Activated CD8-positive, alpha-beta T cell treated with anti-CD3 and anti-CD28 coated beads for 36 hours (primary cell): Measurements from ENCODE around the gene ACER2. TPM values are rescaled to one million over a fixed set of nuclear protein-coding genes. Genes with fewer than 3 reads are reported as not detected.

ENCODE experiments used
- ATAC-seq: fragments of 200-7000 bp; cut with Tn5 transposase; one replicate; pipeline ENCODE4 v1.10.0; 2021; ENCODE audit warnings: mild to moderate bottlenecking, moderate library complexity
- CTCF ChIA-PET: fragments of 350-600 bp; sonication (Branson Sonifier 250); formaldehyde crosslinking; loops from one replicate; lab custom pipeline; 2021; ENCODE audit warnings: antibody characterized with exemption; lab: Charles Lee
- POLR2A ChIA-PET: fragments of 350-600 bp; sonication (Branson Sonifier 250); formaldehyde crosslinking; loops from one replicate; lab custom pipeline; 2021; ENCODE audit warnings: antibody characterized with exemption; lab: Charles Lee
- DNase-seq: peaks from one replicate; pipeline ENCODE4 v3.0.0-alpha.2; 2020
- H3K27ac Mint-ChIP-seq: one replicate; pipeline ENCODE4 v1.8.0; 2021; ENCODE audit warnings: mild to moderate bottlenecking, mixed read lengths
- H3K27me3 Mint-ChIP-seq: one replicate; pipeline ENCODE4 v1.8.0; 2021; ENCODE audit warnings: mixed read lengths
- H3K36me3 Mint-ChIP-seq: one replicate; pipeline ENCODE4 v1.8.0; 2021; ENCODE audit warnings: low read depth, mixed read lengths
- H3K4me1 Mint-ChIP-seq: one replicate; pipeline ENCODE4 v1.8.0; 2021; ENCODE audit warnings: low read depth, mixed read lengths
- H3K4me3 Mint-ChIP-seq: one replicate; pipeline ENCODE4 v1.8.0; 2021; ENCODE audit warnings: mild to moderate bottlenecking, moderate library complexity, mixed read lengths
- H3K9me3 Mint-ChIP-seq: one replicate; pipeline ENCODE4 v1.8.0; 2021; ENCODE audit warnings: mixed read lengths
- intact Hi-C: fragments of 100-400 bp; cut with micrococcal nuclease; formaldehyde crosslinking; loops from one replicate; pipeline ENCODE4 v1.10.0; 2022
- total RNA-seq, 2 experiments: library from RNA; stranded (reverse); gene quantifications; one replicate each; pipeline ENCODE4 v1.2.3, GENCODE V29; 2021
- TF ChIP-seq, protein P1 (sequence below): fragments of 200-600 bp; IDR thresholded peaks from one replicate; pipeline ENCODE4 v1.8.0; 2022; ENCODE audit warnings: antibody characterized with exemption, mild to moderate bottlenecking

ACER2 gene
- total RNA-seq, 2 experiments from 2014 or later: 1.2 to 1.4 TPM

DNA sequence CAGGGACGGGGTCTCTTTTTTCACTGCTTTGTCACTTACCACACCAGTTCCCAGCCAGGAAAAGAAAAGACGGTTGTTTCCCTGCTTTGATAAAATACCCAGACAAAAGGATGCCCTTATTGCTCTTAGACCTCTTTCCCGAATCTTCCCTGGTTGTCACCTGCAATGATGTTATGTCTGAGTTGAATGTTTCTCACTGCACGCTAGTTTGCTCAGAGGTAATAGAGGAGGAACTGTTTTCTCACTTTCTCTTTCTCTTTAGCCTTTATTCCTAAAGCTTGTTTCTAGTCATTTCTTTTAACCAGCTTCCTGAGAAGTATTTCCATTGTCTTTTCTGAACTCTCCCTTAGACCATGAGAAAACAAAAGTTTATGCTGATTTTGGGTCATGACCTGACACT, 32.9 kb downstream of the ACER2 start:
- ATAC-seq (peak; percentile 74), DNase-seq (no peak)
- CTCF ChIA-PET: interaction anchor here (1.6 to 3.4 kb wide), 3 partner anchors 15 to 23 kb away, joined by 3 to 23 read pairs (median 16); no protein-coding TSS in a partner anchor
- H3K27me3 Mint-ChIP-seq: no peaks in the 10 kb centered on the region
- no peaks in the 10 kb centered on the region for H3K9me3 Mint-ChIP-seq
- H3K27ac Mint-ChIP-seq: peak overlapping the region; percentile 64
- peaks cover 10% of the 10 kb centered on the region for H3K4me1 Mint-ChIP-seq
- POLR2A ChIA-PET: interaction anchor here (2.0 kb wide), 1 partner anchor 62 kb away, joined by 6 read pairs; the partner anchor contains the start of gene RPS6
- intact Hi-C loops: no loop called here
- TF ChIP-seq, protein P1, sequence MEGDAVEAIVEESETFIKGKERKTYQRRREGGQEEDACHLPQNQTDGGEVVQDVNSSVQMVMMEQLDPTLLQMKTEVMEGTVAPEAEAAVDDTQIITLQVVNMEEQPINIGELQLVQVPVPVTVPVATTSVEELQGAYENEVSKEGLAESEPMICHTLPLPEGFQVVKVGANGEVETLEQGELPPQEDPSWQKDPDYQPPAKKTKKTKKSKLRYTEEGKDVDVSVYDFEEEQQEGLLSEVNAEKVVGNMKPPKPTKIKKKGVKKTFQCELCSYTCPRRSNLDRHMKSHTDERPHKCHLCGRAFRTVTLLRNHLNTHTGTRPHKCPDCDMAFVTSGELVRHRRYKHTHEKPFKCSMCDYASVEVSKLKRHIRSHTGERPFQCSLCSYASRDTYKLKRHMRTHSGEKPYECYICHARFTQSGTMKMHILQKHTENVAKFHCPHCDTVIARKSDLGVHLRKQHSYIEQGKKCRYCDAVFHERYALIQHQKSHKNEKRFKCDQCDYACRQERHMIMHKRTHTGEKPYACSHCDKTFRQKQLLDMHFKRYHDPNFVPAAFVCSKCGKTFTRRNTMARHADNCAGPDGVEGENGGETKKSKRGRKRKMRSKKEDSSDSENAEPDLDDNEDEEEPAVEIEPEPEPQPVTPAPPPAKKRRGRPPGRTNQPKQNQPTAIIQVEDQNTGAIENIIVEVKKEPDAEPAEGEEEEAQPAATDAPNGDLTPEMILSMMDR: no peak
- peak overlapping the region; percentile 57 for H3K4me3 Mint-ChIP-seq
- peaks cover 4% of the 10 kb centered on the region for H3K36me3 Mint-ChIP-seq

DNA sequence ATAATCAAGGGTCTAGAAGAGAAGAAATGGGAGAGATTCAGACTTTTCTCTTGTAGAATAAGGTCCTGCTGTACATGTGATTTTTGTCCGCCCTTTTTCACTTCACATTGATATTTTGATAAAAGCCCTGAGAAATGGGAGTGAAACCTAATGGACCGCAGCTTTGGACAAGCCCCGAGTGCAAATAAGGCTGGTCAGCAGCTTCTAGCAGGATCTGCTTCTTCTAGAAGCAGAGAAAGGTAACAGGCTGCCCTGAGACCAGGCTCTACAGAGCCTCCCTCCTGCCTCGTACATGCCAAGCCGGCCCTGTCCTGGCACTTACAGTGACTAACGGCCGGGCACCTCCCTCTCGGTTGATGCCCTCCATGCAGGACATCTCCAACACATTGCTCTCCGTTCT, 33.4 kb downstream of the ACER2 start:
- H3K4me3 Mint-ChIP-seq: no peak overlapping the region
- intact Hi-C loops: no loop called here
- CTCF ChIA-PET: interaction anchor here (1.6 to 3.4 kb wide), 3 partner anchors 15 to 23 kb away, joined by 3 to 23 read pairs (median 16); no protein-coding TSS in a partner anchor
- POLR2A ChIA-PET: interaction anchor here (2.0 kb wide), 1 partner anchor 62 kb away, joined by 6 read pairs; the partner anchor contains the start of gene RPS6
- ATAC-seq: no peak
- H3K4me1 Mint-ChIP-seq: peaks cover 10% of the 10 kb centered on the region
- H3K27ac Mint-ChIP-seq: no peak overlapping the region
- TF ChIP-seq, protein P1: no peak
- peaks cover 4% of the 10 kb centered on the region for H3K36me3 Mint-ChIP-seq
- H3K27me3 Mint-ChIP-seq: no peaks in the 10 kb centered on the region
- no peak for DNase-seq
- no peaks in the 10 kb centered on the region for H3K9me3 Mint-ChIP-seq

DNA sequence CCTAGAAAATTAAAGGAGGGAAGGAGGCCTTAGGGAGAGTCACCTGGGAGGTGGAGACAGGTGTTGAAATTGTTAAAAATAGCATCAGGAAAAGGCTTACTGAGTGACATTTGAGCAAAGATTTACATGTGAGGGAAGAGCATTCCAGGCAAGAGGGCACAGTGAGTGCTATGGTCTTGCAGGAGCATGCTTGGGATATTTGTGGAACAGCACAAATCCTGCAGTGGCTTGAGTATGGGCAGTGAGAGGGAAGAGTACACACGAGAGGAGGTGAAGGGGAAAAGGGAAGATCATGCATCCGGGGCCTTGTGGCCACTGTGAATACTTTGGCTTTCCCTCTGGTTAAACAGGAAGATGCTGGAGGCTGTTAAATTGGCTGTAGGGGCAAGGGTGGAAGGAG, 36.6 kb downstream of the ACER2 start:
- Mint-ChIP-seq H3K27me3 (no peaks in the 10 kb centered on the region), H3K9me3 (no peaks in the 10 kb centered on the region), H3K4me1 (peaks cover 10% of the 10 kb centered on the region), H3K4me3 (no peak overlapping the region), H3K36me3 (no peaks in the 10 kb centered on the region), H3K27ac (no peak overlapping the region)
- TF ChIP-seq, protein P1: no peak
- POLR2A ChIA-PET: no interaction called here
- intact Hi-C loops: no loop called here
- CTCF ChIA-PET: interaction anchor here (1.3 kb wide), 1 partner anchor 19 kb away, joined by 7 read pairs; no protein-coding TSS in a partner anchor
- DNase-seq (no peak), ATAC-seq (no peak)

DNA sequence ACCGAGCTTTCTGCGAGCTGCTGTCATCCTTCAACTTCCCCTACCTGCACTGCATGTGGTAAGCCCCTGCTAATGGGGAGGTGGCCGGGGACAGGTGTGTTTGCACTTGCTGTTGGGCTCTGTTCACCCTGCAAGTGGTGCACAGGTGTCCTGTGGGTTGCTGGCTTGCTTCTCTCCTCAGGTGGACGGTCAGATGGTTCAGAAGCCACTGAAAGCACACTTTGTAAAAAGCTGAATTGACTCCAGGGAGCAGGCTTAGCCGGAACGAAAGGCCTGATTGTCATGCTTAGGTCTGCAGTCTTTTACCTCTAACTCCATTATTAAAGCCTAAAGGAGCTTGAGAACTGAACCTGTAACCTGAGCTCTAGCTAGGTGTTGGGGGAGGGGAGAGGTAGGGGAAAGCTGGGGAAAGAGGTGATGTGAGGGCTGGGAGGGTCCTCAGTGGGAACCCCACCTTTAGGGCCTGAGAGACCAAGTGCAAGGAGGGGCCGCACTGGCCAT, 37.6 kb downstream of the ACER2 start:
- intact Hi-C loops: no loop called here

More for the DNA sequence above, 37.6 kb downstream of the ACER2 start:
- Mint-ChIP-seq H3K27ac (no peak overlapping the region), H3K4me1 (peaks cover 5% of the 10 kb centered on the region), H3K36me3 (no peaks in the 10 kb centered on the region), H3K4me3 (no peak overlapping the region), H3K9me3 (no peaks in the 10 kb centered on the region), H3K27me3 (no peaks in the 10 kb centered on the region)
- TF ChIP-seq, protein P1: no peak
- no peak for ATAC-seq
- ChIA-PET POLR2A (interaction anchor here (1.0 kb wide), 1 partner anchor 10 kb away, joined by 5 read pairs; no protein-coding TSS in a partner anchor), CTCF (interaction anchor here (1.3 kb wide), 1 partner anchor 19 kb away, joined by 7 read pairs; no protein-coding TSS in a partner anchor)
- DNase-seq: no peak
